ENCODE data around the gene ZFYVE27. TPM values are rescaled to one million over a fixed set of nuclear protein-coding genes. Genes with fewer than 3 reads are reported as not detected.
"Not testable (repeated sequence)": the region's sequence is repeated elsewhere in the genome, so short reads cannot be mapped to it uniquely, and the experiment has no call there.

ZFYVE27 gene, protein sequence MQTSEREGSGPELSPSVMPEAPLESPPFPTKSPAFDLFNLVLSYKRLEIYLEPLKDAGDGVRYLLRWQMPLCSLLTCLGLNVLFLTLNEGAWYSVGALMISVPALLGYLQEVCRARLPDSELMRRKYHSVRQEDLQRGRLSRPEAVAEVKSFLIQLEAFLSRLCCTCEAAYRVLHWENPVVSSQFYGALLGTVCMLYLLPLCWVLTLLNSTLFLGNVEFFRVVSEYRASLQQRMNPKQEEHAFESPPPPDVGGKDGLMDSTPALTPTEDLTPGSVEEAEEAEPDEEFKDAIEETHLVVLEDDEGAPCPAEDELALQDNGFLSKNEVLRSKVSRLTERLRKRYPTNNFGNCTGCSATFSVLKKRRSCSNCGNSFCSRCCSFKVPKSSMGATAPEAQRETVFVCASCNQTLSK
- total RNA-seq, result 10 to 100 TPM; 45.9 to 47.9 TPM

DNA sequence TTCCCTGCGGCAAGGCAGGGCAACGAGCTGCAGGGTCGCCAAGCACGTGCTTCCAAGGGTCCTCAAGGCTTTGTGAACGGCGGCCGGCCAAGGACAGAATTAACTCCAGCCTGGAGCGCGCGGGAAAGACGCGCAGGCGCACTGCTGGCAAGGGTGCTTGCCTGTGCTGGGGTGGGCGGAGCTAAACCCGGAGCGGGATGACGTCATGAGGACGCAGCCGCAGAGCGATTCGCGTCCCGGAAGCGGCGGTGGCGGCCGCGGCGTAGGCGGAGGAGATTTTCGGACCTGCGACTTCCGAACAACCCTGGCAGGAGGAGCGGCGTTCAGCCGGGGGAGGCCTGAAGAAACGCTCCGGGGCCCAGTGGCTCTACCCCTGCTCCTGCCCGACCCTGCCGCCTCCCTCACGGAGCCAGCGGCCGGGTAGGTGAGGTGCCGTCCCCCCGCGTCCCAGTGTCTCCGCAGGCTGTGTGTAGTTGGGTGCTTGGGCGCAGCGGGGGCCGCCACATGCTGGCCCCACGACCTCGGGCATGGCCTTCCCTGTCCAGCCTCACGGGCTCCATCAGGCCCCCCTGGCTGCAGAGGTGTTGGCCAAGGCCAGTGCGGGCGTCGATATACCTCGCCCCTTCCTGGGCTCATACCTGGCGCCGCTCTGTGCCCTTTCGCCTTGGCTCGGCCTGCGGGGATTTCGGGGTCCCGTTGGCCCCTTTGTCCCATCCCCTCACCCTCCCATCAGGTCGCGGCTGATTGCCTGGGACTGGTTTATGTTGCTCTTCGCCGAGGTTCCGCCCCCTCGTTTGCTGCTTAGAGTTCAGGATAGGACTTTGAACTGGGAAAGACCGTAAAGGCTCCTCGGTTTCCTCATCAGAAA, at the start of gene ZFYVE27:
ZFYVE27 (plus strand) TSS at position 227 of the 868 bp plus-strand sequence. CDS start 1,350 bp downstream, outside the sequence.
- H3K27me3 ChIP-seq, result no peaks in the 10 kb centered on the region
- H3K4me1 ChIP-seq, result peaks cover 10% of the 10 kb centered on the region
- intact Hi-C loops (cut with DNase I), result loop anchor here (10.0 kb wide), 1 partner anchor 62 kb away; no protein-coding TSS in a partner anchor
- TF ChIP-seq, protein P1, sequence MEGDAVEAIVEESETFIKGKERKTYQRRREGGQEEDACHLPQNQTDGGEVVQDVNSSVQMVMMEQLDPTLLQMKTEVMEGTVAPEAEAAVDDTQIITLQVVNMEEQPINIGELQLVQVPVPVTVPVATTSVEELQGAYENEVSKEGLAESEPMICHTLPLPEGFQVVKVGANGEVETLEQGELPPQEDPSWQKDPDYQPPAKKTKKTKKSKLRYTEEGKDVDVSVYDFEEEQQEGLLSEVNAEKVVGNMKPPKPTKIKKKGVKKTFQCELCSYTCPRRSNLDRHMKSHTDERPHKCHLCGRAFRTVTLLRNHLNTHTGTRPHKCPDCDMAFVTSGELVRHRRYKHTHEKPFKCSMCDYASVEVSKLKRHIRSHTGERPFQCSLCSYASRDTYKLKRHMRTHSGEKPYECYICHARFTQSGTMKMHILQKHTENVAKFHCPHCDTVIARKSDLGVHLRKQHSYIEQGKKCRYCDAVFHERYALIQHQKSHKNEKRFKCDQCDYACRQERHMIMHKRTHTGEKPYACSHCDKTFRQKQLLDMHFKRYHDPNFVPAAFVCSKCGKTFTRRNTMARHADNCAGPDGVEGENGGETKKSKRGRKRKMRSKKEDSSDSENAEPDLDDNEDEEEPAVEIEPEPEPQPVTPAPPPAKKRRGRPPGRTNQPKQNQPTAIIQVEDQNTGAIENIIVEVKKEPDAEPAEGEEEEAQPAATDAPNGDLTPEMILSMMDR (IDR thresholded peaks at IDR 0.05), result no peak
- DNase-seq, result peak; percentile 97
- peak within 1 kb of the TSS; percentile 93 for H3K4me3 ChIP-seq
- no peaks in the 10 kb centered on the region for H3K36me3 ChIP-seq
- no peaks in the 10 kb centered on the region for H3K9me3 ChIP-seq
- H3K27ac ChIP-seq, result peak within 1 kb of the TSS; percentile 93
- peak within 1 kb of the TSS; percentile 94 to 97 for H3K9ac ChIP-seq (ENCODE audit: low read depth in 2 of 2, low read length in 2 of 2)

DNA sequence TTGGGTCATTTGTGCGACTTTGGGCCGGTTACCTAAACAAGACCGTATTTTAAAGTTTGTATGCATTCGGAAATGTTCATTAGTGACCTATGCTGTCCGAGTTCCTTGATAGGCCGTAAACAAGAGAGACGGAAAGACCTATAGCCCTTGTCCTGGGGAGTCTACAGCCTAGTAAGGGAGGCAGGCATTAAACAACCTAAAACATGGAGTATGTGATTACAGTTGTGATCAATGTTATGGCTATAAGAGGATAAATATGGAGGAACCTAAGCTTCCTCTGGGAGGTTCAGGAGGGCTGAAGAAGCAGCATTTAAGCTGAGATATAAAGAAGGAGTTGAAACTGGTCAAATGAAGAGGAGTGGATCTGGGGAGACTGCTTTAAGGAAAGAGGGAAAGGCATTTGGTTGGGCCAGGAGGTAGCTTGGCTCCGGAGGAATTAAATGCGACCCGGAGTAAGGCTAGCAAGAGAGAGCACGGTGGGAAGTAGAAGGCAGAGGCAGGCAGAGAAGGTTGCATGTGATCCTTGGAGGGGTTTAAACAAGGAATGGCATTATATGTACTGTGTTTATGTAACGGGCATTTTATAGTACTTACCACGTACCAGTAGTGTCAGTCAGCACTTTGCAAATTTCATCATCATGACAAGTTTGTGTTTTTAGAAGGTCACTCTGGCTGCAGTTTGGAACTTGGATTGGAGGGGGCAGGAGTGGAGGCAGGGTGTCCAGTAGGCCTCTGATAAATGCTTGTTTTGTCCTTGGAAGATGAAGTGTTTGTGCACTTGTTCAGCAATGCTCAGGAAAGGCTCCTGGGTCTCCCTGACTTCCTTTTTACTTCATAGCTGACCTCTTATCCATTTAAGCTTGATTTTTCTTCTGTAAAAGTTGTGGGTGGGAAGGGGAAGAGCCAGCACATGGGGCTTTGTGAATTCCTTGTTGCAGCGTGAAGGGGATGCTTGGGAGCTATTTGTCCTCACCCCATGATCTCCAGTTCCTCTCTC, 48.8 kb upstream of the ZFYVE27 start:
- H3K4me3 ChIP-seq, result peak overlapping the region; percentile 51
- TF ChIP-seq, protein P1 (IDR thresholded peaks at IDR 0.05), result no peak
- H3K27me3 ChIP-seq, result no peaks in the 10 kb centered on the region
- peak overlapping the region; percentile 86 for H3K27ac ChIP-seq
- H3K9ac ChIP-seq (ENCODE audit: low read depth in 2 of 2, low read length in 2 of 2), result peak overlapping the region; percentile 68 to 96
- peaks cover 14% of the 10 kb centered on the region for H3K4me1 ChIP-seq
- DNase-seq, result no peak
- H3K36me3 ChIP-seq, result no peaks in the 10 kb centered on the region
- no peaks in the 10 kb centered on the region for H3K9me3 ChIP-seq
- intact Hi-C loops (cut with DNase I), result no loop called here

DNA sequence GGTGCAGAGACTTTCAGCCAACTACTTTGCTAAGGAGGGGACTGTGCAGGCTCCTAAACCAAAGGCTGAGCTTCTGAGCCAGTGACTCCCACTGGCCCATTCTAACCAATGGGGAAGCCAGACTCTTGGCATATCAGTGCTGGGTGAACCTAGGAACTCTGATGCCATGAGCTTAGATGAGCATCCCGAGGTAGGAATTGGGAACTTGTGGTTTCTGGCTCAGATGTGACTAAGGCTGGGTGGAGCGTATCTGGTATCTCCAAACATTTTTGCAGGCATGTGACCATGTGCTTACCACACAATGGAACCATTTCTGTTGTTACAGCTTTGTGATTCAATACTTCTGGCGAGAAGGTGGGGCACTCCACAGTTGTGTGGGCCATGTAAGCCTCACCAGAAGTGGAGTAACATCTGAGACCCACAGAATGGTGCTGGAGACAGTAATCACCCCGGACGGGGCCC, 47.3 kb upstream of the ZFYVE27 start:
- Histone ChIP-seq H3K4me3 (no peak overlapping the region), H3K27me3 (no peaks in the 10 kb centered on the region), H3K4me1 (peaks cover 9% of the 10 kb centered on the region), H3K9ac (ENCODE audit: low read depth in 2 of 2, low read length in 2 of 2) (no peak overlapping the region), H3K9me3 (no peaks in the 10 kb centered on the region), H3K27ac (no peak overlapping the region), H3K36me3 (no peaks in the 10 kb centered on the region)
- intact Hi-C loops (cut with DNase I), result no loop called here
- TF ChIP-seq, protein P1 (IDR thresholded peaks at IDR 0.05), result no peak
- no peak for DNase-seq

DNA sequence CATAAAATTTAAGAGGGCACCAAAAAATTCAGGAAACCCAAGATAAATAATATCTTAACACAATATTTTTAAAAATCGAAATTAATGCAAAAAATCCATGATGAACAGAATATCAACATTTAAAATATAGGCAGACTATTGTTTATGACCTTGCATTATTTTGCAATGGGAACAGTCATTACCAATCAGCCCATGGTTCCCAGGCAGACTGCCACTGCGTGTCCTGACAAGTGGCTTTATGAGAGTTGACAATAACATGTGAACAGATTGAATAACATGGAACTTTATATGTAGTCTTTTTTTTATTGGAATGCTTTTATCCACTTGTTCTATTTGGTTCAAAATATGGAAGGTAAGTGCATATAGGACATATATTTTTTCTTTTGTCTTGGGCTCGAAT, 46.8 kb upstream of the ZFYVE27 start:
- no peak for DNase-seq
- TF ChIP-seq, protein P1 (IDR thresholded peaks at IDR 0.05), result no peak
- intact Hi-C loops (cut with DNase I), result no loop called here
- H3K27me3 ChIP-seq, result no peaks in the 10 kb centered on the region
- H3K9ac ChIP-seq (ENCODE audit: low read depth in 2 of 2, low read length in 2 of 2), result no peak overlapping the region
- H3K4me3 ChIP-seq, result no peak overlapping the region
- H3K27ac ChIP-seq, result no peak overlapping the region
- no peaks in the 10 kb centered on the region for H3K36me3 ChIP-seq
- H3K9me3 ChIP-seq, result no peaks in the 10 kb centered on the region
- peaks cover 9% of the 10 kb centered on the region for H3K4me1 ChIP-seq

DNA sequence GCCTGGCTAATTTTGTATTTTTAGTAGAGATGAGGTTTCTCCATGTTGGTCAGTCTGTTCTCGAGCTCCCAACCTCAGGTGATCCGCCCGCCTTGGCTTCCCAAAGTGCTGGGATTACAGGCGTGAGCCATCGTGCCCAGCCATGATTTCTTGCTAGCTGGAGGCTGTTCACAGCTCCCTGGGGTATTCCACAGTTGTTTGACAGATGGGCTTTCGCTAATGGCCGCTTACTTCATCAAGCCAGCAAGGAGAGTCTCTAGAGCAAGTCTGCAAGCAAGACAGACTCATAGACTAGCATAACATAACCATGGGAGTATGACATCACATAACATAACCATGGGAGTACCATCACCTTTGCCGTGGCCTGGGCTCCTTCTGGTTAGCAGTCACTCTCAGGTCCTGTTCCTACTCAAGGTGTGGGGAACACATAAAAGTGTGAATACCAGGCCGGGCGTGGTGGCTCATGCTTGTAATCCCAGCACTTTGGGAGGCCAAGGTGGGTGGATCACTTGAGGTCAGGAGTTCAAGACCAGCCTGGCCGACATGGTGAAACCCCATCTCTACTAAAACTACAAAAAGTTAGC, 38.8 kb upstream of the ZFYVE27 start:
- DNase-seq; intact Hi-C loops (cut with DNase I); H3K36me3 ChIP-seq; H3K9me3 ChIP-seq; H3K4me3 ChIP-seq; H3K27ac ChIP-seq; H3K4me1 ChIP-seq; H3K27me3 ChIP-seq: not testable (repeated sequence)
- peak overlapping the region in 1 of 2 donors; percentile 1 for H3K9ac ChIP-seq (ENCODE audit: low read depth in 2 of 2, low read length in 2 of 2)

All from colonic mucosa (tissue), 4 donors.